GM12864 (cell line): Measurements from ENCODE around the gene TLE7.
A peak's percentile ranks its signal among the peaks of the same experiment; 100 is the strongest.

Source experiments
- DNase-seq: peaks from one replicate; pipeline ENCODE4 v3.0.0-alpha.2; 2011; ENCODE audit warnings: low read depth
- H3K4me3 ChIP-seq: 2 replicates; pipeline ENCODE4 v1.5.1; 2011; ENCODE audit warnings: mild to moderate bottlenecking, low read depth, low read length, control low read depth
- CTCF ChIP-seq: IDR thresholded peaks from 2 replicates; pipeline ENCODE4 v1.5.1; 2011; ENCODE audit warnings: low read depth, mild to moderate bottlenecking, moderate library complexity, low read length, control low read depth, inconsistent platforms; ENCODE audit errors: missing control alignments

TLE7 gene

DNA sequence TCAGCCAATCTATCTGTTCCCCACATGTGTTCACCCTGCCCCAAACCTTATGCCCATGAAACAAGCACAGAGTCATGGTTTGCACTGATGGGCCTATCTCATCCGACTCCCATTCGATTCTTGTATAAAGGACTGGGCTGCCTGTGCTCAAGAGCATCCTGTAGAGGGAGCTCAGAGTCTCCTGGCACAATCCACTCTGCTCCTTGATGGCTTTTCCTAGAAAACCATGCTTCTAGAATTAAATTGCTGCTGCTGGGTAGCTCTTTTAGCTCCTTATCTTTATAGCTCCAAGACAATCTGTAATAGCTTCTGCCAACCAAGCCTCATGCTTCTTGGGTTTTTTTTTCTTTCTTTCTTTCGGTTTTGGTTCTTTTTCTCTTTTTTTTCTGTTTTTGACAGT lies 37.6 kb upstream of the TLE7 start:
- H3K4me3 ChIP-seq: no peak overlapping the region
- TF ChIP-seq CTCF: peak; percentile 37
- DNase-seq: no peak

GRCh38 chr16:71476457-71477124 lies 34.7 kb upstream of the TLE7 start:
- TF ChIP-seq CTCF: no peak
- no peak for DNase-seq
- H3K4me3 ChIP-seq: no peak overlapping the region

DNA sequence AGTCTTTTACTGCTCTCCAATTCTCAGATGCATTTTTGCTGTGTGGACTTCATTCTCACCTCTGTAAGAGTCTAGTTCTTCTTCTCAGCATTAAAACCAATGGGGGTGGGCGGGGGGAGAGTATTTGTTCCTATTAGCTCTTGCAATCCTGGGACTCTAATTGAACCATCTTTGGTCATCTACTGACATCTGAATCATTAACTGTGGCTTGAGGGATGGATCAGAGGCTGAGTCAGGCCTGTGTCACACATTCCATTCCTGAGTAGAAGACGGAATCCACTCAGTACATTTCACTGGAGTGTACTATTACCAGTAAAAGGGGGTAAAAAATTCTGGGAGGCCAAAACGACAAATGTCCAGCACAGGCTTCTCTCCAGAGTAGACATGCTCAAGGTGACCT lies 33.0 kb upstream of the TLE7 start:
- H3K4me3 ChIP-seq: no peak overlapping the region
- no peak for TF ChIP-seq CTCF
- DNase-seq: no peak

- DNase-seq: no peak
- H3K4me3 ChIP-seq: no peak overlapping the region
- TF ChIP-seq CTCF: no peak
These were observed 32.0 kb upstream of the TLE7 start for GRCh38 chr16:71473891-71474290.

- no peak for DNase-seq
- no peak for TF ChIP-seq CTCF
- no peak overlapping the region for H3K4me3 ChIP-seq
These were observed 31.1 kb upstream of the TLE7 start for GRCh38 chr16:71472931-71473330.

GRCh38 chr16:71472051-71472450 lies 30.2 kb upstream of the TLE7 start:
- no peak for DNase-seq
- no peak overlapping the region for H3K4me3 ChIP-seq
- TF ChIP-seq CTCF: no peak

DNA sequence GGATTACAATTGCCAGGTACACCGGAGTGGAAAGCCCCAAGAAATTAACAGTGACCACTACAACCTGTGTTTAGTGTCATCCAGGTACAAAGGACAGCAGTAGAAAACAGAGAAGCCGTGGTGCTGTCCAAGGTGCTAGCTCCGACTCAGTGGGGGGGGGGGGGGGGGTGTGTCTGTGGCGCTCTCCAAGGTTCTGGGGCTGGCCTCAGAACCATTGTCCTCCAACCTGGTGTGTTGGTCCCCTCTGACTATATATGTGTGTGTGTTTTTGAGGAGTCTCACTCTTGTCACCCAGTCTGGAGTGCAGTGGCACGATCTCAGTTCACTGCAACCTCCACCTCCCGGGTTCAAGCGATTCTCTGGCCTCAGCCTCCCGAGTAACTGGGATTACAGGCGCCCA lies 26.0 kb upstream of the TLE7 start:
- TF ChIP-seq CTCF: no peak
- DNase-seq: no peak
- no peak overlapping the region for H3K4me3 ChIP-seq
